HG03565 (cell line): ENCODE results near the gene EIF4G3.
"Not testable (repeated sequence)": the region's sequence is repeated elsewhere in the genome, so short reads cannot be mapped to it uniquely, and the experiment has no call there.

Experiments
- ATAC-seq: cut with Tn5 transposase; IDR thresholded peaks from one replicate; pipeline ENCODE4 v1.9.1; 2021; ENCODE audit warnings: mild to moderate bottlenecking, moderate library complexity; ENCODE audit not compliant: unreplicated experiment

The EIF4G3 gene

GRCh38 chr1:20958430-20958829 is 218.3 kb downstream of the EIF4G3 start:
- ATAC-seq, result no peak

- ATAC-seq, result no peak
Observed at GRCh38 chr1:20956272-20956671, 220.4 kb downstream of the EIF4G3 start.

- no peak for ATAC-seq
Observed at GRCh38 chr1:20950679-20951078, 226.0 kb downstream of the EIF4G3 start.

GRCh38 chr1:20949871-20950590 is 226.7 kb downstream of the EIF4G3 start:
- no peak for ATAC-seq

DNA sequence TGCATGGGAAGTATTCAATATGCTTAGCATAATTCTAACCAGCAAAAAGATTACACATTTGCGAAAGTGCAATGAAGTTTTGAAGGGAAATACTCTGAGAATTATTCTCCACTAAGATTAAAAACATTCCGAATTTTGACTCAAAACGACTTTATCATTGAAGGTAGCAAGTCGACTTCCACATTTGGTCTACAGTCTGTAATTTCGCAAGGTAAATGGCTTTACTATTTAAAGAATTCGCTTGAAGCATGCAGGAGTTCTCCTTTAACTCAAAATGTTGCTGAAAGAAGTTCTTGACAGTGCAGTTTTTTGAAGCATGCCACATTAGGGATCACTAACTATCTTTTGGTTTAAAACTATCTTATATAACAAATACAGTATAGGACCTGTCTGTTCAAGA is 228.6 kb downstream of the EIF4G3 start:
- ATAC-seq, result no peak

DNA sequence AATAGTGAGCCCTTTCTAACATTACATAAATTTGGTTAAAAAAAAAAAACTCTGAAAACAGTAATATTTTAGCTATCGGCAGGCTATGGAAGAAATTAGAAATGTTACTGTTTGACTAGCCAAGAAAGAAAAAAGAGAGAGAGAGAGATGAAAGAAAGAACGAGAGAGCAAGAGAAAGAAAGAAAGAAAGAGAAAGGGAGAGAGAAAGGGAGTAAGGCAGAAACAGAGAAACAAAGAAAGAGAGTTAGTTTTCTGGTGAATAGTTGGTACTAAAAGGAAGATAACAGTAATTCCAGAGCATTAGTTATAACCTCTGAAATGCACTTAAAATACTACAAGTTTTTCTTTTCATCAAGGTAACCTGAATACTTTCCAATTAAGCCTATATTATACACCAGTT is 229.3 kb downstream of the EIF4G3 start:
- ATAC-seq, result no peak

DNA sequence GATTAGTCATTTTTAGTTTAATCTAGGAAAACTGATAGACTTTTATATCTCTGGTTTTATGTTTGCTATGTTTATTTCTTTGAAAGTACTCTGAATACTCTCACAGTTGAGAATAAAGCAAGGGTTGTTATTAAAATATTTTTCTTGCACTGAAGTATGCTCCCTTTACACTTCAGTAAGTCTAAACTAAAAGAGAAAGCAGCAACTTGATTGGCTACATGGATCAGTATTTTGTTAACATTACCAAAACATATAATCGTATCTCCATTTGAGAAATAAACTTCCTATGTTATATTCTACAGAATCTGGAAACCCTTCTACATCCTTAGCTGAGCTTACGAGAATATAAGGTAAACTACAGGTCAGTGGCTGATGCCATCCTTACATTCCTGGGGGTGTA is 240.1 kb downstream of the EIF4G3 start:
- ATAC-seq, result no peak

GRCh38 chr1:20936216-20936615 is 240.5 kb downstream of the EIF4G3 start:
- ATAC-seq, result no peak

DNA sequence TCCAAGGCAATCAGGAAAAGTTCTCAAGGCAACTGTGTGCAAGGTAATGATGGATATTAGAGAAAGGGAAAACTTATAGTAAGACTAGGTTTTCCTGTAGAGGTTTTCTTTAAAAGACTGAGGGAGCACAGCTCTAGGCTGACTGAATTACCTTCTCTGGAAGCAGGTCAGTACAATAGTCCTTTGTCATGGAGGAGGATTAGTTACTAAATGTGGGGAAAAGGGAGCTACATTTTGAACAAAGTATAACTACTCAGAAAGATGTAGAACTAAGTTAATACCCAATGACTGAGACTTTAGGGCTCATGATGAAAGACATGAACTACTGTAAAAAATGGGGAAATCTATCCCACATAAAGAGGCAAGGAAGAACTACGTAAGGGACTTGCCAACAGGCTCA is 241.0 kb downstream of the EIF4G3 start:
- ATAC-seq, result no peak

GRCh38 chr1:20932437-20932977 is 244.2 kb downstream of the EIF4G3 start:
- no peak for ATAC-seq

DNA sequence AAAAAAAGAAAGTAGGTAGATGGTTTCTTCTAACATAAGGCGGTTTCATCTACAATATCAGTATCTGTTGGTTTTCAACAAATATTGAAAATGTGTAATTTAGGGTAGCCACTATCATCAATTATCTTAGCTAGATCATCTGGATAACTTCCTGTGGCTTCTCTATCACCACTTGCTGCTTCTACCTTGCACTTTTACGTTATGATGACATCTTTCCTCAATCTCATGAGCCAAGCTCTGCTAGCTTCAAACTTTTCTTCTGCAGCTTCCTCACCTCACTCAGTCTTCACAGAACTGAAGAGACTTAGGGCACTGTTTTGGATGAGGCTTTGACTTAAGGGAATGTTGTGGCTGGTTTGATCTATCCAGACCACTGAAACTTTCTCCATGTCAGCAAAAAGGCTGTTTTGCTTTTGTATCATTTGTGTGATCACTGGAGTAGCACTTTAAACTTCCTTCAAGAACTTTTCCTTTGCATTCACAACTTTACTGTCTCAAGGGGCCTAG is 244.7 kb downstream of the EIF4G3 start:
- no peak for ATAC-seq

DNA sequence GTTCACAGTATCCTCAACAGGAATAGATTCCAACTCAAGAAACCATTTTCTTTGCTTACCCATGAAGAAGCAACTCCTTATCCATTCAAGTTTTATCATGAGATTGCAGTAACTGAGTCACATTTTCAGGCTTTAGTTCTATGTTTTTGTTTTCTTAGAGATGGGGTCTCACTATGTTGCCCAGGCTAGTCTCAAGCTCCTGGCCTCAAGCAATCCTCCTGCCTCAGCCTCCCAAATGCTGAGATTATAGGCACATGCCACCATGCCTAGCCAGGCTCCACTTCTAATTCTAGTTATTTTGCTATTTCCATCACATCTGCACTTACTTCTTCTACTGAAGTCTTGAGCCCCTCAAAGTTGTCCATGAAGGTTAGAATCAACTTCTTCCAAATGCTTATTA is 246.3 kb downstream of the EIF4G3 start:
- ATAC-seq, result no peak

GRCh38 chr1:20928146-20928545 is 248.6 kb downstream of the EIF4G3 start:
- no peak for ATAC-seq

DNA sequence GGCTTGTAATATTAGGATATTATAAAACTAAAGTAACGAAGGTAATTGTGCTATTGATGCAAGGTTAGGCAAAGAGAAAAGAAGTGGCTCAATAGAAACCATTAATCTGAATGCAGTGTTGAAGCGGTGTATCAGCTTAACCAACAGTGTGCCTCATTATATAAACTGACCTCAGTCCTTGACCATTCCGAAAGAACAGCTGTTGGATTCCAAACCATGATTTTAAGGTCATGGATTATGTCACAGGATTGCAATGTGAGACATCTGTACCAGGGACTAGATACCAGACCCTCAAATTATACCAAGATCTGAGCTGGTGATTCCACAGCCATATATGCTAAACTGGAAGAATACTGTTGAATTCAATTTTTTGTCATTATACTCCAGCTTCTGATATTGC is 255.4 kb downstream of the EIF4G3 start:
- ATAC-seq, result no peak

GRCh38 chr1:20913242-20913641 is 263.5 kb downstream of the EIF4G3 start:
- ATAC-seq, result no peak

DNA sequence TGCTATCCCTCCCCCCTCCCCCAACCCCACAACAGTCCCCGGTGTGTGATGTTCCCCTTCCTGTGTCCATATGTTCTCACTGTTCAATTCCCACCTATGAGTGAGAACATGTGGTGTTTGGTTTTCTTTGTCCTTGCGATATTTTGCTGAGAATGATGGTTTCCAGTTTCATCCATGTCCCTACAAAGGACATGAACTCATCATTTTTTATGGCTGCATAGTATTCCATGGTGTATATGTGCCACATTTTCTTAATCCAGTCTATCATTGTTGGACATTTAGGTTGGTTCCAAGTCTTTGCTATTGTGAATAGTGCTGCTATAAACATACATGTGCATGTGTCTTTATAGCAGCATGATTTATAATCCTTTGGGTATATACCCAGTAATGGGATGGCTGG is 269.2 kb downstream of the EIF4G3 start:
- ATAC-seq, result not testable (repeated sequence)

- no peak for ATAC-seq
Observed at GRCh38 chr1:20903437-20903836, 273.3 kb downstream of the EIF4G3 start.

- no peak for ATAC-seq
Observed at GRCh38 chr1:20900056-20900455, 276.6 kb downstream of the EIF4G3 start.

DNA sequence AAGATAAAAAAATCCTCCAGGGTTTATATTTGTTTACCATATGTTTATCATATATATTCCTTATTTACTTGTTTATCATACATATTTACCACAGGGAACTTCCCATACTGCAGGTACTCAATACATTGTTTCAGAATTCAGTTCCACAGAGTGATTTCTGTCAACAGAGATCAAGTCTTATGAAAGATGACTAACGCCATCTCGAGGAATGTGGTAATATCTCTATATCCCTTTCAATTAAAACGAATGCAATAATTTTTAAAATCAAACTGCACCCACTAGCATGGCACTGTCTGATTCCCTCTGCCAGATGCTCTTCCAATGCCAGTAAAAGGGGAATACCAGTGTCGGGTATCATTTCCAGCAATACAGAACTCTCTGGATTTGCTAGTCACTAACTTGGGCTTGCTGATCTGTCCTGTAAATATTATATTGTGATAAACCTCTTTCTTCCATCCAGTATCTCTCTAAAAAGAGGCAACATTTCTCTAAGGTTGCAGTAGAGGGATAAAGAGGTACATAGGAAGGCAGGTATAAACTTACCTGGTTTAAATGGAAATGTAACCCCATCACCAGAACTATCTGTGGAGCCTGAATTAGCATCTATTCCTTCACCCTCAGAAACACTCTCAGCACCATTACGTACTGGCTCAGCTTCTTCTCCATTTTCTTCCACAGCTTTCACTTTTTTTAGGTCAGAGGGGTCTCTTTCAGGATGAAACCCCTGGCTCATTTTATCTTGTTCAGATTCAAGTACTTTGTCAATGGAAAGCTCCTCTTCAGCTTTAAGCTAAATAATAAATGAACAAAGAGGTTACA is 277.3 kb downstream of the EIF4G3 start:
- ATAC-seq, result no peak

- no peak for ATAC-seq
Observed at GRCh38 chr1:20896826-20897225, 279.9 kb downstream of the EIF4G3 start.

GRCh38 chr1:20893931-20894330 is 282.8 kb downstream of the EIF4G3 start:
- no peak for ATAC-seq

DNA sequence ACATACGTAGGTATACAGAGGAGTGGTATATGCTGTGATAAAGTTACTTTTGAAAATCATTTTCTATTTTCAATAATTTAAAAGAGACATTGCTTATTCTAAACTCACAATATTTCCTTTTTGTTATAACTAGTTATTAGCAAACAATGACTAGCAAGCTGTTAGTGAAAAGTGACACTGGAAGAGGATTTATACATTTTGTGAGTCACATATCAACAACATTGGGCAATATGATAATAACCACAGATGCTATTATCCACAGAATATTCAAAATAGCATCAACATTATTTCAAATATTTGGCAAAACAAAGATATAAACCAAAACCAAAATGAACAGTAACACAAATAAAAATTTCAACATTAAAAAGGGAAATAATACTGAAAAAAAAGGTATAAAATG is 285.6 kb downstream of the EIF4G3 start:
- ATAC-seq, result no peak
